Progenitor cell of endocrine pancreas (in vitro differentiated cells): ENCODE results near the gene RELA. TPM values are rescaled to one million over a fixed set of nuclear protein-coding genes. Genes with fewer than 3 reads are reported as not detected.
"Not testable (repeated sequence)": the region's sequence is repeated elsewhere in the genome, so short reads cannot be mapped to it uniquely, and the experiment has no call there.

Experiments
- DNase-seq: peaks from one replicate; pipeline ENCODE4 v3.0.0; 2021; ENCODE audit warnings: low spot score; ENCODE audit not compliant: unreplicated experiment
- H3K27ac Mint-ChIP-seq: 2 replicates; pipeline ENCODE4 v1.8.0; 2021; ENCODE audit warnings: mild to moderate bottlenecking, moderate library complexity, mixed read lengths
- H3K27me3 Mint-ChIP-seq: 2 replicates; pipeline ENCODE4 v1.8.0; 2021; ENCODE audit warnings: mixed read lengths
- H3K36me3 Mint-ChIP-seq: 2 replicates; pipeline ENCODE4 v1.8.0; 2022; ENCODE audit warnings: mixed read lengths; ENCODE audit not compliant: insufficient read depth
- H3K4me1 Mint-ChIP-seq: 2 replicates; pipeline ENCODE4 v1.8.0; 2021; ENCODE audit warnings: low read depth, mixed read lengths
- H3K4me3 Mint-ChIP-seq: 2 replicates; pipeline ENCODE4 v1.8.0; 2021; ENCODE audit warnings: low read depth, mild to moderate bottlenecking, moderate library complexity, mixed read lengths
- H3K9me3 Mint-ChIP-seq: 2 replicates; pipeline ENCODE4 v1.8.0; 2021; ENCODE audit warnings: low read depth, mixed read lengths
- CTCF ChIP-seq: fragments of 200-600 bp; sonication (generic); IDR thresholded peaks from one replicate; pipeline ENCODE4 v1.5.0; 2021; ENCODE audit warnings: antibody characterized with exemption, mild to moderate bottlenecking; ENCODE audit not compliant: unreplicated experiment
- long read RNA-seq: library from polyadenylated mRNA; unstranded; transcript quantifications from one replicate; pipeline ENCODE4 v2.0.0, GENCODE V29; 2020
- total RNA-seq: library from RNA; stranded (reverse); gene quantifications from 2 replicates; pipeline ENCODE4 v1.2.1, GENCODE V29; 2021

The RELA gene
- total RNA-seq: 54.2 and 54.5 TPM in 2 replicates
- long read RNA-seq, partial matches to known transcripts: 1 of 1 reads
- long read RNA-seq, other reads (novel, unspliced or antisense): 0 of 1 reads

- DNase-seq: peak; percentile 81
- no peak for TF ChIP-seq CTCF
- Mint-ChIP-seq H3K27ac (peak within 1 kb of the TSS; percentile 97), H3K27me3 (no peaks in the 10 kb centered on the region), H3K4me3 (peak within 1 kb of the TSS; percentile 83), H3K4me1 (peaks cover 7% of the 10 kb centered on the region), H3K9me3 (no peaks in the 10 kb centered on the region), H3K36me3 (peaks cover 8% of the 10 kb centered on the region)
Measured at GRCh38 chr11:65662799-65663638, at the start of gene RELA. TSS of gene RELA (minus strand) at chr11:65662916. CDS start at chr11:65662832, 84 bp downstream.

- Mint-ChIP-seq H3K36me3 (peaks cover 19% of the 10 kb centered on the region), H3K4me3 (peak within 1 kb of the TSS; percentile 88), H3K4me1 (peaks cover 6% of the 10 kb centered on the region), H3K9me3 (no peaks in the 10 kb centered on the region), H3K27me3 (no peaks in the 10 kb centered on the region), H3K27ac (peak within 1 kb of the TSS; percentile 99)
- peak; percentile 92 for TF ChIP-seq CTCF
- DNase-seq: peak; percentile 97
Measured at GRCh38 chr11:65711785-65712632, 49.3 kb upstream of the RELA start, which contains the start of gene KAT5. TSS of gene KAT5 (plus strand) at chr11:65712252. CDS start at chr11:65712268, 16 bp downstream.

- no peaks in the 10 kb centered on the region for H3K9me3 Mint-ChIP-seq
- H3K27ac Mint-ChIP-seq: no peak overlapping the region
- H3K36me3 Mint-ChIP-seq: peaks cover 17% of the 10 kb centered on the region
- DNase-seq: no peak
- peaks cover 5% of the 10 kb centered on the region for H3K27me3 Mint-ChIP-seq
- no peak overlapping the region for H3K4me3 Mint-ChIP-seq
- no peak for TF ChIP-seq CTCF
- peaks cover 6% of the 10 kb centered on the region for H3K4me1 Mint-ChIP-seq
Measured at GRCh38 chr11:65710421-65710820, 47.7 kb upstream of the RELA start.

GRCh38 chr11:65709661-65710060 lies 46.9 kb upstream of the RELA start:
- peaks cover 5% of the 10 kb centered on the region for H3K27me3 Mint-ChIP-seq
- no peak overlapping the region for H3K27ac Mint-ChIP-seq
- DNase-seq: no peak
- H3K4me1 Mint-ChIP-seq: peaks cover 6% of the 10 kb centered on the region
- H3K9me3 Mint-ChIP-seq: no peaks in the 10 kb centered on the region
- H3K36me3 Mint-ChIP-seq: peaks cover 11% of the 10 kb centered on the region
- no peak for TF ChIP-seq CTCF
- H3K4me3 Mint-ChIP-seq: no peak overlapping the region

- DNase-seq: no peak
- Mint-ChIP-seq H3K27me3 (peaks cover 9% of the 10 kb centered on the region), H3K36me3 (peaks cover 3% of the 10 kb centered on the region), H3K4me1 (peaks cover 6% of the 10 kb centered on the region), H3K27ac (no peak overlapping the region), H3K4me3 (no peak overlapping the region), H3K9me3 (no peaks in the 10 kb centered on the region)
- no peak for TF ChIP-seq CTCF
Measured at GRCh38 chr11:65708451-65708850, 45.7 kb upstream of the RELA start.

- not testable (repeated sequence) for H3K9me3 Mint-ChIP-seq, H3K4me3 Mint-ChIP-seq, H3K4me1 Mint-ChIP-seq, H3K36me3 Mint-ChIP-seq, H3K27ac Mint-ChIP-seq, DNase-seq
- peaks cover 16% of the 10 kb centered on the region for H3K27me3 Mint-ChIP-seq
Measured at GRCh38 chr11:65707002-65707401, 44.3 kb upstream of the RELA start.
